ENCODE measurements around the gene CAB39L. TPM values are rescaled to one million over a fixed set of nuclear protein-coding genes. Genes with fewer than 3 reads are reported as not detected.

The CAB39L gene
- polyA plus RNA-seq, 2 donors: 9.8 to 15.9 TPM

GRCh38 chr13:49311816-49312215 is 132.0 kb downstream of the CAB39L start:
- Histone ChIP-seq H3K9me3 (ENCODE audit: control insufficient read depth in 2 of 2, insufficient read depth in 1 of 2, low read depth in 1 of 2, low read length in 1 of 2) (no peaks in the 10 kb centered on the region), H3K4me1 (ENCODE audit: control insufficient read depth in 2 of 2, insufficient read depth in 2 of 2, low read length in 1 of 2) (peaks cover 0 to 10% of the 10 kb centered on the region in 2 donors)
- 94 to 95% methylated on average over 6 of the region's 6 CpGs for WGBS, 2 donors

DNA sequence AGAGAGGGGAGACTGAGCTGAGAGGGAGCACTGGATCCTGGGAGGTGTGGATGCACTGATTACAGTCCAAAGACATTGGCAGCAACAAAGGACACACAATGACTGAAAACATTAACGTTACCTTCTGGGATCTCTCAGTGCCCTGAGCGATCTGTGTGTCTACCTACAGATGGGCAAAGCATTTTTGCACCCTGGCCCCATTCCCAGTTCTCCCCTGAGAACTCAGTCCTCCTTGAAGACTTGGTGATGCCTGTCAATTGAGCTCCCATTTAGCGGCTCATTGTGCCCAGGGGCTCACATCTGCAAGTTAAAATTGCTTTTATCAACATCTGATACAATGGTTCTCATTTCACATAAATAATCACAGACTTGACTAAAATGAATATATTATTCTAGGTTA is 133.6 kb downstream of the CAB39L start:
- WGBS, 2 donors: 85% methylated on average over 3 of the region's 3 CpGs
- Histone ChIP-seq H3K9me3 (ENCODE audit: control insufficient read depth in 2 of 2, insufficient read depth in 1 of 2, low read depth in 1 of 2, low read length in 1 of 2) (no peaks in the 10 kb centered on the region), H3K27me3 (ENCODE audit: control insufficient read depth in 1 of 2, insufficient read depth in 2 of 2, low read length in 2 of 2) (no peaks in the 10 kb centered on the region), H3K27ac (ENCODE audit: low read depth in 2 of 2, low read length in 1 of 2) (no peak overlapping the region), H3K36me3 (ENCODE audit: control insufficient read depth in 2 of 2, insufficient read depth in 2 of 2, low read length in 1 of 2) (no peaks in the 10 kb centered on the region), H3K4me1 (ENCODE audit: control insufficient read depth in 2 of 2, insufficient read depth in 2 of 2, low read length in 1 of 2) (peaks cover 0 to 15% of the 10 kb centered on the region in 2 donors), H3K4me3 (ENCODE audit: low read depth in 1 of 2, low read length in 2 of 2) (no peak overlapping the region)

More at GRCh38 chr13:49311816-49312215, 132.0 kb downstream of the CAB39L start:
- no peak overlapping the region for H3K27ac ChIP-seq (ENCODE audit: low read depth in 2 of 2, low read length in 1 of 2)
- H3K4me3 ChIP-seq (ENCODE audit: low read depth in 1 of 2, low read length in 2 of 2): no peak overlapping the region
- H3K27me3 ChIP-seq (ENCODE audit: control insufficient read depth in 1 of 2, insufficient read depth in 2 of 2, low read length in 2 of 2): no peaks in the 10 kb centered on the region
- no peaks in the 10 kb centered on the region for H3K36me3 ChIP-seq (ENCODE audit: control insufficient read depth in 2 of 2, insufficient read depth in 2 of 2, low read length in 1 of 2)

- Histone ChIP-seq H3K4me3 (ENCODE audit: low read depth in 1 of 2, low read length in 2 of 2) (no peak overlapping the region), H3K4me1 (ENCODE audit: control insufficient read depth in 2 of 2, insufficient read depth in 2 of 2, low read length in 1 of 2) (peaks cover 0 to 17% of the 10 kb centered on the region in 2 donors), H3K27ac (ENCODE audit: low read depth in 2 of 2, low read length in 1 of 2) (peak overlapping the region; percentile 74 to 87), H3K36me3 (ENCODE audit: control insufficient read depth in 2 of 2, insufficient read depth in 2 of 2, low read length in 1 of 2) (no peaks in the 10 kb centered on the region), H3K9me3 (ENCODE audit: control insufficient read depth in 2 of 2, insufficient read depth in 1 of 2, low read depth in 1 of 2, low read length in 1 of 2) (no peaks in the 10 kb centered on the region), H3K27me3 (ENCODE audit: control insufficient read depth in 1 of 2, insufficient read depth in 2 of 2, low read length in 2 of 2) (no peaks in the 10 kb centered on the region)
- WGBS, 2 donors: 31 to 43% methylated on average over 11 of the region's 11 CpGs
Observed at GRCh38 chr13:49308921-49309408, 134.9 kb downstream of the CAB39L start.

- WGBS, 2 donors: 29 to 31% methylated on average over 7 of the region's 7 CpGs
- Histone ChIP-seq H3K4me1 (ENCODE audit: control insufficient read depth in 2 of 2, insufficient read depth in 2 of 2, low read length in 1 of 2) (peaks cover 0 to 19% of the 10 kb centered on the region in 2 donors), H3K36me3 (ENCODE audit: control insufficient read depth in 2 of 2, insufficient read depth in 2 of 2, low read length in 1 of 2) (no peaks in the 10 kb centered on the region), H3K9me3 (ENCODE audit: control insufficient read depth in 2 of 2, insufficient read depth in 1 of 2, low read depth in 1 of 2, low read length in 1 of 2) (no peaks in the 10 kb centered on the region), H3K27me3 (ENCODE audit: control insufficient read depth in 1 of 2, insufficient read depth in 2 of 2, low read length in 2 of 2) (no peaks in the 10 kb centered on the region), H3K4me3 (ENCODE audit: low read depth in 1 of 2, low read length in 2 of 2) (no peak overlapping the region), H3K27ac (ENCODE audit: low read depth in 2 of 2, low read length in 1 of 2) (peak overlapping the region; percentile 83 to 87)
Observed at GRCh38 chr13:49308097-49308875, 135.6 kb downstream of the CAB39L start.

DNA sequence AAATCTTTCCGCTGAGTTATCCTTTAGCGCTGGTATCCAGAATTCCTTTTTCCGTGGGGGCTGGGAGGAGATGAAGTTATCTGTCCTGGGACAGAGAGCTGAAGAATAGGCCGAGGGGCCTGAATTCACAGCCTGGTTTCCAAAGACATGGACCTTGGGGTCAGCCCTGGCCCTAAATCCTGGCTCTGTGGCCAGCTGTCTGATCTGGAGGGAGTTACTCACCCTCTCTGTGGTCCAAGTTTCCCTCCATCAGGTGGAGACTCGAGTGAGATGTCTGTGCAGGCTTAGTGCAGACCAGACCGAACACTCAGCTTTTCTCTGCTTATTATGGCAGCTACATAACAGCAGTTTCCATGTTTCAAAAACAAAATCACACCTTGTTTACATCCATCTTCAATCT is 136.5 kb downstream of the CAB39L start:
- no peaks in the 10 kb centered on the region for H3K36me3 ChIP-seq (ENCODE audit: control insufficient read depth in 2 of 2, insufficient read depth in 2 of 2, low read length in 1 of 2)
- H3K4me3 ChIP-seq (ENCODE audit: low read depth in 1 of 2, low read length in 2 of 2): no peak overlapping the region
- peak overlapping the region; percentile 56 to 83 for H3K27ac ChIP-seq (ENCODE audit: low read depth in 2 of 2, low read length in 1 of 2)
- 77 to 82% methylated on average over 6 of the region's 6 CpGs for WGBS, 2 donors
- H3K9me3 ChIP-seq (ENCODE audit: control insufficient read depth in 2 of 2, insufficient read depth in 1 of 2, low read depth in 1 of 2, low read length in 1 of 2): no peaks in the 10 kb centered on the region
- no peaks in the 10 kb centered on the region for H3K27me3 ChIP-seq (ENCODE audit: control insufficient read depth in 1 of 2, insufficient read depth in 2 of 2, low read length in 2 of 2)
- H3K4me1 ChIP-seq (ENCODE audit: control insufficient read depth in 2 of 2, insufficient read depth in 2 of 2, low read length in 1 of 2): peaks cover 0 to 20% of the 10 kb centered on the region in 2 donors

- WGBS, 2 donors: 60 to 74% methylated on average over 15 of the region's 15 CpGs
- H3K4me3 ChIP-seq (ENCODE audit: low read depth in 1 of 2, low read length in 2 of 2): no peak overlapping the region
- peak overlapping the region in 1 of 2 donors; percentile 24 for H3K27ac ChIP-seq (ENCODE audit: low read depth in 2 of 2, low read length in 1 of 2)
- no peaks in the 10 kb centered on the region for H3K36me3 ChIP-seq (ENCODE audit: control insufficient read depth in 2 of 2, insufficient read depth in 2 of 2, low read length in 1 of 2)
- no peaks in the 10 kb centered on the region for H3K9me3 ChIP-seq (ENCODE audit: control insufficient read depth in 2 of 2, insufficient read depth in 1 of 2, low read depth in 1 of 2, low read length in 1 of 2)
- peaks cover 0 to 23% of the 10 kb centered on the region in 2 donors for H3K4me1 ChIP-seq (ENCODE audit: control insufficient read depth in 2 of 2, insufficient read depth in 2 of 2, low read length in 1 of 2)
- H3K27me3 ChIP-seq (ENCODE audit: control insufficient read depth in 1 of 2, insufficient read depth in 2 of 2, low read length in 2 of 2): no peaks in the 10 kb centered on the region
Observed at GRCh38 chr13:49305792-49306425, 138.0 kb downstream of the CAB39L start.

- no peak overlapping the region for H3K27ac ChIP-seq (ENCODE audit: low read depth in 2 of 2, low read length in 1 of 2)
- no peaks in the 10 kb centered on the region for H3K36me3 ChIP-seq (ENCODE audit: control insufficient read depth in 2 of 2, insufficient read depth in 2 of 2, low read length in 1 of 2)
- no peaks in the 10 kb centered on the region for H3K27me3 ChIP-seq (ENCODE audit: control insufficient read depth in 1 of 2, insufficient read depth in 2 of 2, low read length in 2 of 2)
- no peaks in the 10 kb centered on the region for H3K9me3 ChIP-seq (ENCODE audit: control insufficient read depth in 2 of 2, insufficient read depth in 1 of 2, low read depth in 1 of 2, low read length in 1 of 2)
- H3K4me3 ChIP-seq (ENCODE audit: low read depth in 1 of 2, low read length in 2 of 2): no peak overlapping the region
- H3K4me1 ChIP-seq (ENCODE audit: control insufficient read depth in 2 of 2, insufficient read depth in 2 of 2, low read length in 1 of 2): peaks cover 0 to 23% of the 10 kb centered on the region in 2 donors
- WGBS, 2 donors: 54 to 72% methylated on average over 25 of the region's 25 CpGs
Observed at GRCh38 chr13:49304763-49305700, 138.8 kb downstream of the CAB39L start.

- Histone ChIP-seq H3K4me1 (ENCODE audit: control insufficient read depth in 2 of 2, insufficient read depth in 2 of 2, low read length in 1 of 2) (peaks cover 0 to 23% of the 10 kb centered on the region in 2 donors), H3K9me3 (ENCODE audit: control insufficient read depth in 2 of 2, insufficient read depth in 1 of 2, low read depth in 1 of 2, low read length in 1 of 2) (no peaks in the 10 kb centered on the region), H3K36me3 (ENCODE audit: control insufficient read depth in 2 of 2, insufficient read depth in 2 of 2, low read length in 1 of 2) (no peaks in the 10 kb centered on the region), H3K27me3 (ENCODE audit: control insufficient read depth in 1 of 2, insufficient read depth in 2 of 2, low read length in 2 of 2) (no peaks in the 10 kb centered on the region), H3K4me3 (ENCODE audit: low read depth in 1 of 2, low read length in 2 of 2) (no peak overlapping the region), H3K27ac (ENCODE audit: low read depth in 2 of 2, low read length in 1 of 2) (no peak overlapping the region)
- WGBS, 2 donors: 88 to 91% methylated on average over 12 of the region's 12 CpGs
Observed at GRCh38 chr13:49304356-49304755, 139.5 kb downstream of the CAB39L start.
